ENCODE results near the gene DGKI. TPM values are rescaled to one million over a fixed set of nuclear protein-coding genes. Genes with fewer than 3 reads are reported as not detected.
A peak's percentile ranks its signal among the peaks of the same experiment; 100 is the strongest.

Gene DGKI
- not detected for polyA plus RNA-seq

DNA sequence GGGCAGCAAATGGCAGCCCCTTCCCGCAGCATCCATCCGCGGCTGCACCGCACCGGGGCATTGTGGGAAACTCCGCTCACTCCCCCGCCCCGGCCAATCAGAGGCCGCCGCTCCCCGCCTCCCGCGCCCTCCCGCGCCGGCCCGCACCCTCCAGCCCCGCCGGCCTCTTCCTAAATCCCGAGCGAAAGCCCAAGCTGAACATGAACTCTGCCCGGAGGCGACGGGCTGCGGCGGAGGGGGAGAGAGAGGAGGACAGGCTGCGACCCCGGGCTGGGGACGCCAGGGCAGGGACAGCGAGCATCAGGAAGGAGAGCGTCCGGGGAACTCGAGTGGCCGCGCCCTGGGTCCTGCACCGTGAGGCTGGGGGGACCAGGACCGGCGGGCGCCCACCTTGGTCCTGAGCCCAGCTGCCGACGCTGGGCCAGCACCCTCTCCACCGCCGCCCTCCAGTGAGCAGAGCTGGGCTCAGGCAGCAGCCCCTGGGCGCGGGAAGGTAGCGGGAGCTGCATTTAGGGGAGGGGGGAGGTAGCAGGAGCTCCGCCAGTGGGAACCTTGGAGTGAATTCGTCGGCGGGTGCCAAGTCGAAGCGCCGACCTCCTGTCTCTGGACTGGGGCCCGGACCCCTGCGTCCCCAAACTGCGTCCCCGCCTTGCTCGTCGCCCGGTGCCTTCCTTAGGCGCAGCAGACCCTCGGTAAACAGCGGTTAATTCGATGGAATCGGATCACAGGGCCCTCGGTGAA lies at the start of gene DGKI:
TSS of gene DGKI (minus strand) at position 148 of the 741 bp plus-strand sequence.
- no peak for DNase-seq
- peaks cover 18 to 41% (median 19%) of the 10 kb centered on the region in 3 donors for H3K27me3 Mint-ChIP-seq (ENCODE audit: low read depth in 3 of 3)
- no peak within 1 kb of the TSS for H3K27ac Mint-ChIP-seq
- H3K36me3 Mint-ChIP-seq: peaks cover 0 to 8% (median 8%) of the 10 kb centered on the region in 3 donors
- peak within 1 kb of the TSS; percentile 21 to 66 (median 60) for H3K4me3 Mint-ChIP-seq
- peaks cover 8 to 12% of the 10 kb centered on the region in 2 donors for H3K4me1 Mint-ChIP-seq
- H3K9me3 Mint-ChIP-seq: no peaks in the 10 kb centered on the region

DNA sequence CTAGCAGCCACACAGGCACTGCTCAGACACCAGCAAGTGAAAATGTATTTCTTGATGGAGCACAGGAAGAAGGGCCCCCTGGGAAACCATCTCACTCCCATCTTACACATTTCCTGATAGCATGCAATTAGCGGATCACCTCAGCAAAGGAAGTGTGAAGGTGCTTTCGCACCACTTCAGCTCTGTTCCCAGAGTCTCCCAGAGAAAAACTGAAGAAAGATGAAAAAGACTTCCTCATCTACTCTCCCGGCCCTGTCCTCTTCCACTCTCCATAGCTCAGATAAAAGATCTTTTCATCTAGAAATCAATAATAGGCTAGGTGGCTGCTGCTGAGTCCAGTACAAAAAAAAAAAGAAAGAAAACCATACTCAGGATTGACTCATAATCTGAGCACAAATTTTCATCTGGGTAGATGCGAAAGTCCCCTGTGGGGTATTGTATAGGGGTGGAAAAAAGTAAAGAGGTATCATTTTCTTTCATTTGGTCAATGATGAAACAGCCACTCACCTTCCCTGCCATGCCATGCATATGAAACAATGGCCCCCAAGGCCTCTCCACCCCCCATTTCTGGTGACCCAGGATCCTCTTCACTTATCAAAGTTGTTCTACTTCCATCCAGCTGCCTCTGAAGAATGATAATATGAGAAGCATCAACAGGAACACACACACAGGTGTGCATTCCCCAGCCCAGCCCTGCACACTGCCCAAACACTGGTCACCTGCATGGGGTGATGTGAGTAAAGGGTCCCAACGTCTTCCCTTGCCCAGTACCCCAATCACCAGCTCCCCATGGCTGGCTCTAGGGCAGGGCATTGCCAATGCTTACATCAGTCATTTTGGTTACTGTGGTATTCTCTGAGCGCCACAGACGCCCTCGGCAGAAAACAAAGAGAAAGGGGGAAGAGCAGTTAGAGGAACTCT lies 48.8 kb upstream of the DGKI start:
- H3K36me3 Mint-ChIP-seq: peaks cover 24 to 53% (median 31%) of the 10 kb centered on the region in 3 donors
- peaks cover 19 to 21% of the 10 kb centered on the region in 2 donors for H3K4me1 Mint-ChIP-seq

DNA sequence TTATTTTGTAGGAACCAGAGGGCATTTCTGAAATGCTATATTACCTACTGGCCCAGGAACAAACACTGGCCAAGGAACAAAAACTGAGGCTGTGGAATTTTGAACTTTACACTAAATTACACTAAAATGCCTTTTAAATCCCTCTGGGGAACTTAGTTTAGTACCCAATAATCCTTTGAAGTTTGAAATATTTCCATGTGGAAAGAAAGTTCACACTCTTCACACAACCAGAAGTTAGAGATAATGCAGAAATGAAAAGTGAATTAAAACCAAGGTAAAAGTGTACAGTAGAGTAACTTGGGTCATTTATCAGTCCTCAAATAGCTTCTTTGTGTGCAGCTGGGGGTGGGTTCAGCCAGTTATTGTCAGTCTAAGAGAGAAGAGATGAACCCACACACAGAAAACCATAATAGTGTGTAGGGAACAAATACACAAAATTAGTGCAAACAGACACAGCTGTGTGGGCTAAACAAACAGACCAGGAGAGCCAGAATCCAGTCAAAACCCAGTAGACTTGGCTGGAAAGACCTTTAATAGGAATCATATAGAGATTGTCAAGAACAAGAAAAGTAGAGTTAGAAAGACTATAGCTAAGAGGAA lies 46.5 kb upstream of the DGKI start:
- no peak for DNase-seq
- Mint-ChIP-seq H3K9me3 (no peaks in the 10 kb centered on the region), H3K27ac (peak overlapping the region in 1 of 6 donors; percentile 40), H3K27me3 (ENCODE audit: low read depth in 3 of 3) (no peaks in the 10 kb centered on the region), H3K4me1 (peaks cover 3 to 10% of the 10 kb centered on the region in 2 donors), H3K36me3 (peaks cover 21 to 50% (median 28%) of the 10 kb centered on the region in 3 donors), H3K4me3 (no peak overlapping the region)

More for the DNA sequence above, 48.8 kb upstream of the DGKI start:
- Mint-ChIP-seq H3K4me3 (no peak overlapping the region), H3K9me3 (no peaks in the 10 kb centered on the region), H3K27me3 (ENCODE audit: low read depth in 3 of 3) (no peaks in the 10 kb centered on the region), H3K27ac (no peak overlapping the region)
- no peak for DNase-seq

DNA sequence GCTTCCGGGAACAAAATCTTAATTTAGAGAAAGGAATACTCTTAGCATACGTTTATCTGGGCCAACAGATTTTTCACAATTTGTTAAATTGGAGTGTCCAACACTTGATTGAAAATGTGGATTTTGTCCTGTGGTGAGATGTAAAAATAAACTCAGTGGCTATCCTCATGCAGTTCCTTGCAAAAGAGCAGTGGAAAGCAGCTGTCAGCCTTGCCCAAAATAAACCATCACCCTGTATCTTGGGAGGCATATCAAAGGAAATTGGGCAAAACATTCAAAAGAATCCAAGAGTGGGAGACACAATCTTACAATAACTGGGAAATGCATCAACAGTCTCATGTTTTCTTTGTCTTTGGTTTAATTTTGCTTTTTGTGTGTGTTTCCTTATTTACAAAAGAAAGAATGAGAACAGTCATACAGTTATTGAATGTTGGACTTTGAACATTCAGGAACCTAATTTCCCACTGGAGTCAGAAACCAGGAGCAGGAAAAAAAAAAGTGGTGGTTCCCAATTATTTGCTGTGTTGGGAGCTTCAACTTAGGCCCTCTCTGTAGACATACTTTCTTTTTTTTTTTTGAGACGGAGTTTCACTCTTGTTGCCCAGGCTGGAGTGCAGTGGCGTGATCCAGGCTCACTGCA lies 44.4 kb upstream of the DGKI start:
- H3K27me3 Mint-ChIP-seq (ENCODE audit: low read depth in 3 of 3): peaks cover 0 to 2% (median 0%) of the 10 kb centered on the region in 3 donors
- peaks cover 23 to 38% (median 23%) of the 10 kb centered on the region in 3 donors for H3K36me3 Mint-ChIP-seq
- DNase-seq: no peak
- peaks cover 2 to 10% of the 10 kb centered on the region in 2 donors for H3K4me1 Mint-ChIP-seq
- H3K4me3 Mint-ChIP-seq: no peak overlapping the region
- no peak overlapping the region for H3K27ac Mint-ChIP-seq
- H3K9me3 Mint-ChIP-seq: no peaks in the 10 kb centered on the region

DNA sequence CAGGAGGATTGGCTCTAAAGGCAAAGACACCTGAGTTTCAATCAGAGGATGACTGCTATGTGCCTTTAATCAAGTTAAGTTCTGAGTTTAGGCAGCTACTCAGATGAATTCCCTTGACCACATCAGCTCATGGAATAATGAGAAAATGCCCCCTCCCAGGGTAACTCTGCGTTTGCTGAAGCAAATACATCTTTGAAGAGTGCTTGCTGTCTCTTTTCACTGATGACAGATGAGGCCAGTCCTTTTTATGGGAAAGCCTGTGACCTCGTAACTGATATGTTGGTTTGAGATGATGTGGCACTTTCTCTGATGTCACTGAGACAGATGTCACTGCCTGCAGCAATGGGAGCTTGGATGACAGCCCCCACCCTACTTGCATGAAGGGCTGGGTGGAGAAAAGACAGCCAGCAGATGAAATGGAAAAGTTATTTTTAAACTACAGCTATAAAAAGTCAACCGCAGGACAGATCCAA lies 43.7 kb upstream of the DGKI start:
- Mint-ChIP-seq H3K4me1 (peaks cover 6% of the 10 kb centered on the region in 2 donors), H3K9me3 (no peaks in the 10 kb centered on the region), H3K4me3 (no peak overlapping the region), H3K27ac (peak overlapping the region in 1 of 6 donors; percentile 11), H3K36me3 (peaks cover 21 to 33% (median 21%) of the 10 kb centered on the region in 3 donors), H3K27me3 (ENCODE audit: low read depth in 3 of 3) (peaks cover 0 to 2% (median 0%) of the 10 kb centered on the region in 3 donors)
- DNase-seq: no peak

DNA sequence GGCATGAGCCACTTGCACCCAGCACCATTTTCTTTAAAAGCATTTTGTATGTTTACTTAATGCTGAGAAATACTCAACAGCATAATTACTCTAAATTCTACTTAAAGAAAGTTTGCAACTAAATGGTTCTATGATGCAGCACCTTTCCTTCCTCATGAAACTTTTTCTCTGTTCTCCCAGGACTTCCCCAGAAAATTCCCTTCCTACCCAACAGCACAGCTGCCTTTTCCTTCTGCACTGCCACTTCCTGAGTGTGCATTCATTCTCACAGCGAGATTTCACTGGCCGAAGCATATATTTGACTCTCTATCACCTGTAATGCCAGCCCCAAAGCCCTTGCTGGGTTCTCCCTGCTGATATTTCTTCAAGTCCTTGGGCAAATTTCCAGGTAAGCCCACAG lies 41.5 kb upstream of the DGKI start:
- Mint-ChIP-seq H3K27ac (no peak overlapping the region), H3K27me3 (ENCODE audit: low read depth in 3 of 3) (peaks cover 0 to 2% (median 0%) of the 10 kb centered on the region in 3 donors), H3K9me3 (no peaks in the 10 kb centered on the region), H3K36me3 (peaks cover 16 to 27% (median 26%) of the 10 kb centered on the region in 3 donors), H3K4me1 (peaks cover 6% of the 10 kb centered on the region in 2 donors), H3K4me3 (no peak overlapping the region)
- no peak for DNase-seq

DNA sequence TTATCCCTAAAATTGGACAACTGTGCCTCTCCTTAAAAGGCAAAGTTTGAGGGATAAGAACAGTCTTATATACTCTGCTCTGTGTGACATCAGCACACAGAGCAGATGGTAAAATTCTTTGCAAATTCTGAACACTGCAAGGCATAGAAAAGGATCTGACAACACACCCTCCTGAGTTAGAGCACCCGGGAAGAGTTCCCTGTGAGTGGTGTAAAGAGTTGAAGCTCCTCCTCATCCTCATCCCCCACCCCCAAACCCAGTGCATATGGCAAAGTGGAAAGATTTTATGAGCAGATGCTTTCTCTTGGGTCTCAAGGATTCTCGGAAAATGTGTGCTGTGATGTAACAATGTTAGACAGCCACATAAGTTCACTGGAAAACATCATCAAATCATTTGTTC lies 40.0 kb upstream of the DGKI start:
- no peaks in the 10 kb centered on the region for H3K9me3 Mint-ChIP-seq
- no peak overlapping the region for H3K4me3 Mint-ChIP-seq
- H3K27me3 Mint-ChIP-seq (ENCODE audit: low read depth in 3 of 3): peaks cover 0 to 2% (median 0%) of the 10 kb centered on the region in 3 donors
- H3K4me1 Mint-ChIP-seq: peaks cover 6% of the 10 kb centered on the region in 2 donors
- peaks cover 26 to 35% (median 30%) of the 10 kb centered on the region in 3 donors for H3K36me3 Mint-ChIP-seq
- no peak for DNase-seq
- peak overlapping the region in 1 of 6 donors; percentile 47 for H3K27ac Mint-ChIP-seq

DNA sequence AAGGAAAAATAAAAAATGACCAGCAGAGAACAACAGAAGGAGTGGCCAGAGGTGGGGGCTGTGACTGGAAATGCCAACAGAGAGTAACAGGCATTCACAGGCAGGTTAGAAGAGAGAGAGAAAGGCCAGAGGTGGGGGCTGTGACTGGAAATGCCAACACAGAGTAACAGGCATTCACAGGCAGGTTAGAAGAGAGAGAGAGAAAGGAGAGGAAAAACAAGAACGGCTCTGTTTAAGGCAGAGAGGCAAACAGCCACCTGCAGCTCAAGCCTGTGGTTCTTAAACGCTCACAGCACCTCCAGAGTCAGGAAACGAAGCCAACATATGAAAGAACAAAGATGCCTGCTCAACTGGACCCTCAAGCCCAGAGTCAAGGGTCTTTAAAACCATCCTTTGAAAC lies 39.5 kb upstream of the DGKI start:
- H3K27me3 Mint-ChIP-seq (ENCODE audit: low read depth in 3 of 3): peaks cover 0 to 2% (median 0%) of the 10 kb centered on the region in 3 donors
- peaks cover 31 to 40% (median 31%) of the 10 kb centered on the region in 3 donors for H3K36me3 Mint-ChIP-seq
- peak overlapping the region in 5 of 6 donors; percentile 2 to 53 (median 46) for H3K27ac Mint-ChIP-seq

DNA sequence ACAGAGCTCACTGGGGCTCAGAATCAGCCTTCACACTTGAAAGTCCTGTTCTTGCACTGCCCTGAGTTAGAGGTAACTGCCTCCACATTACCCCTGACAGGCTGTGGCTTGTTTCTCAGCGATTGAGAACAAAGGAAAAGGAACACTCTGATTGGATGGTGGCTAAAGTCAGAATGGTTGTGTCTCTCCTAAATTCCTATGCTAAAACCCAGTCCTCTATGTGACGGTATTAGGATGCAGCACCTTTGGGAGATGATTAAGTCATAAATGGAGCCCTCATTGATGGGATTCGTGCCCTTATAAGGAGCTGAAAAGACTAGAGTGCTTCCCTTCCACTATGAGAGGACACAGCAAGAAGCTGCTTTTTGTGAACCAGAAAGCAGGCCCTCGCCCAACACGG lies 38.9 kb upstream of the DGKI start:
- no peak for DNase-seq
- Mint-ChIP-seq H3K4me1 (peaks cover 6% of the 10 kb centered on the region in 2 donors), H3K9me3 (no peaks in the 10 kb centered on the region), H3K4me3 (no peak overlapping the region), H3K27ac (peak overlapping the region in 1 of 6 donors; percentile 47), H3K27me3 (ENCODE audit: low read depth in 3 of 3) (peaks cover 0 to 2% (median 0%) of the 10 kb centered on the region in 3 donors), H3K36me3 (peaks cover 27 to 37% (median 33%) of the 10 kb centered on the region in 3 donors)

More for the DNA sequence above, 39.5 kb upstream of the DGKI start:
- no peaks in the 10 kb centered on the region for H3K9me3 Mint-ChIP-seq
- no peak for DNase-seq
- H3K4me1 Mint-ChIP-seq: peaks cover 6% of the 10 kb centered on the region in 2 donors
- no peak overlapping the region for H3K4me3 Mint-ChIP-seq

DNA sequence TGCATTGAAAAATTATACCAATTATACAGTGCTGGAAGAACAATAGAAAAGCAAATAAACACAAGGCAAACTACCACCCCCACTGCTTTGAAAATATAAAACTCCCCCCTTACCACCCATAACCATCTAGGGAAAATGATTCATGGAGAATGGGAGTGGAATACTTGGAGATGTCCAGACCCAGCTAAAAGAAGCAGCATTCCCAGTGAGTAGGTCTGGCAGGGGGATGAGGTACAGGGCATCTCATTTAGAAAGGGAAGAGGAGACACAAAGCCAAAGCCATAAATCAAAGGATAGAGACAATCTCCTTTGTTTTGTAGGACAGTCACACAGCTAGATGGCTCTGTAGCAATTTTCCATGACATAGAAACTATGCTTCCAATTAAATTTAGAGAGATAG lies 36.0 kb upstream of the DGKI start:
- Mint-ChIP-seq H3K27ac (peak overlapping the region in 1 of 6 donors; percentile 12), H3K4me3 (no peak overlapping the region), H3K27me3 (ENCODE audit: low read depth in 3 of 3) (no peaks in the 10 kb centered on the region), H3K36me3 (peaks cover 31 to 58% (median 39%) of the 10 kb centered on the region in 3 donors), H3K4me1 (peaks cover 3 to 6% of the 10 kb centered on the region in 2 donors), H3K9me3 (no peaks in the 10 kb centered on the region)
- DNase-seq: no peak

DNA sequence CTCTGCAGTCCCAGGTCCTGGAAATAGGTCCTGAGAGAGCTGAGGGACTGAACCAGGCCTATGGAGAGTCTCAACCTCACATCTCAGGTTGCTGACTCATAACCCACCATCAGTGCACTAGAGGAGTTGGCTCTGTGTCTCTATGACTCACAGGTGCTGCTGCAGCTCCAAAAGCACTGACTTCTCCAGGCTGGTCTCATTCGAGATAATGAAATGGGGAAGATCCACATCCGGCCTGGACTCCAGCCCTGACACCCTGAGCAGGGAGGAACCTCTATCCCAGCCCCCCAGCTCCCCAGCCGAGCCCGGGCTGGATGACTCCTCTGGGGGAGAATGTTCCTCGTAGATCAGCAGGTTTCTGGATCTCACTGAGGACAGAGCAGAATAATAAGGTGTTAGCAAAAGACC lies 35.5 kb upstream of the DGKI start:
- no peak for DNase-seq
- Mint-ChIP-seq H3K4me1 (peaks cover 3 to 6% of the 10 kb centered on the region in 2 donors), H3K36me3 (peaks cover 31 to 63% (median 40%) of the 10 kb centered on the region in 3 donors), H3K4me3 (no peak overlapping the region), H3K27me3 (ENCODE audit: low read depth in 3 of 3) (no peaks in the 10 kb centered on the region), H3K9me3 (no peaks in the 10 kb centered on the region), H3K27ac (peak overlapping the region in 1 of 6 donors; percentile 40)

DNA sequence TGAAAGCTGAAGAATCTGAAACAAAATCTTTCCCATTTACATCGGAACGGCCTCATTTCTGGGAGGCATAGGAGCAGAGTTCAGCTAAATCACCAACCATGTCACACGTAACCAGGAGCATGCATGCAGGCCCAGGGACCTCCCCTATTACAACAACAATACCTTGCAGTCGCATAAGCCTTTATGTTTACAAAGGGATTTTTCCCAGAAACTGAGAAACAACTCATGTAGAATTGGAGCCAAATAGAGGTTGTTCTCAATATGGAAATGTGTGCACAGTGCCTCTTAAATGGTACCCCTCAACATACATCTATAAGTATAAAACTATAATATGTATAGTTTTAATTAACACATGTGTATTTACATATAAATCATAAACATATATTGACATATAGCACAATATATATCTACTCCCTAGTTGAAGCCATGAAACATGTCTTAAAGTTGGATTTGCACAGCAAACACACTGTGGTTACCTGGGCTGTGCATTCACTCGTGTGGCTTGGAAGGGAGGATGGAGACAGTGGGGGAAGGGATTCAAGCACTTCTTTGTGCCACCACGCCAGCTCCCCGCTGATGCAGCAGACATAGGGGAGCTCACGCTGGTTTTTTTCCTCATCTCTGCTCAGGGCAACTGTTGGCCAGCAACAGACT lies 35.0 kb upstream of the DGKI start:
- H3K27me3 Mint-ChIP-seq (ENCODE audit: low read depth in 3 of 3): no peaks in the 10 kb centered on the region
- H3K9me3 Mint-ChIP-seq: no peaks in the 10 kb centered on the region
- H3K4me3 Mint-ChIP-seq: no peak overlapping the region
- H3K36me3 Mint-ChIP-seq: peaks cover 30 to 69% (median 45%) of the 10 kb centered on the region in 3 donors
- peaks cover 3 to 6% of the 10 kb centered on the region in 2 donors for H3K4me1 Mint-ChIP-seq
- peak overlapping the region in 2 of 6 donors; percentile 16 to 40 for H3K27ac Mint-ChIP-seq
- DNase-seq: no peak

Data from immature natural killer cell (primary cell).